ENCODE data around the gene PTRH2.
"Not testable (repeated sequence)": the region's sequence is repeated elsewhere in the genome, so short reads cannot be mapped to it uniquely, and the experiment has no call there.

PTRH2 gene

GRCh38 chr17:59707149-59707970 is at the start of gene PTRH2, which contains the start of gene VMP1:
Gene PTRH2 (minus strand): TSS chr17:59707430. CDS start chr17:59697978, 9,452 bp downstream.
Gene VMP1 (plus strand): TSS chr17:59707654. CDS start chr17:59731447, 23,793 bp downstream.
- peak; percentile 99 for DNase-seq (ENCODE audit: low read depth, low spot score)

GRCh38 chr17:59756236-59756818 is 49.1 kb upstream of the PTRH2 start:
- no peak for DNase-seq (ENCODE audit: low read depth, low spot score)

GRCh38 chr17:59755069-59755468 is 47.8 kb upstream of the PTRH2 start:
- DNase-seq (ENCODE audit: low read depth, low spot score): not testable (repeated sequence)

GRCh38 chr17:59754552-59754951 is 47.3 kb upstream of the PTRH2 start:
- peak; percentile 91 for DNase-seq (ENCODE audit: low read depth, low spot score)

- DNase-seq (ENCODE audit: low read depth, low spot score): peak; percentile 87
Observed at GRCh38 chr17:59753522-59754467, 46.6 kb upstream of the PTRH2 start.

GRCh38 chr17:59752922-59753321 is 45.7 kb upstream of the PTRH2 start:
- no peak for DNase-seq (ENCODE audit: low read depth, low spot score)

- no peak for DNase-seq (ENCODE audit: low read depth, low spot score)
Observed at GRCh38 chr17:59752446-59752845, 45.2 kb upstream of the PTRH2 start.

GRCh38 chr17:59751955-59752413 is 44.8 kb upstream of the PTRH2 start:
- no peak for DNase-seq (ENCODE audit: low read depth, low spot score)

- DNase-seq (ENCODE audit: low read depth, low spot score): no peak
Observed at GRCh38 chr17:59748591-59748990, 41.4 kb upstream of the PTRH2 start.

GRCh38 chr17:59746849-59747445 is 39.7 kb upstream of the PTRH2 start:
- DNase-seq (ENCODE audit: low read depth, low spot score): no peak

GRCh38 chr17:59745040-59745439 is 37.8 kb upstream of the PTRH2 start:
- no peak for DNase-seq (ENCODE audit: low read depth, low spot score)

- no peak for DNase-seq (ENCODE audit: low read depth, low spot score)
Observed at GRCh38 chr17:59743842-59744241, 36.6 kb upstream of the PTRH2 start.

- no peak for DNase-seq (ENCODE audit: low read depth, low spot score)
Observed at GRCh38 chr17:59737324-59737723, 30.1 kb upstream of the PTRH2 start.

GRCh38 chr17:59734226-59734625 is 27.0 kb upstream of the PTRH2 start:
- no peak for DNase-seq (ENCODE audit: low read depth, low spot score)

GRCh38 chr17:59733697-59734096 is 26.5 kb upstream of the PTRH2 start:
- no peak for DNase-seq (ENCODE audit: low read depth, low spot score)

- DNase-seq (ENCODE audit: low read depth, low spot score): no peak
Observed at GRCh38 chr17:59730268-59730834, 23.1 kb upstream of the PTRH2 start.

GRCh38 chr17:59727817-59728533 is 20.7 kb upstream of the PTRH2 start:
- DNase-seq (ENCODE audit: low read depth, low spot score): no peak

- DNase-seq (ENCODE audit: low read depth, low spot score): no peak
Observed at GRCh38 chr17:59725691-59726090, 18.5 kb upstream of the PTRH2 start.

- no peak for DNase-seq (ENCODE audit: low read depth, low spot score)
Observed at GRCh38 chr17:59723607-59724006, 16.4 kb upstream of the PTRH2 start.

- DNase-seq (ENCODE audit: low read depth, low spot score): no peak
Observed at GRCh38 chr17:59723041-59723440, 15.8 kb upstream of the PTRH2 start.
